HepG2 (cell line): ENCODE measurements around the gene CYB5B. TPM values are rescaled to one million over a fixed set of nuclear protein-coding genes. Genes with fewer than 3 reads are reported as not detected.

ENCODE experiments used
- ATAC-seq: fragments of 200-7000 bp; cut with Tn5 transposase; 3 replicates; pipeline ENCODE4 v1.9.1; 2020; ENCODE audit warnings: mild to moderate bottlenecking, moderate library complexity
- BruUV-seq: library from RNA; stranded (reverse); fragments of 400-500 nt; replicated peaks from 2 replicates; lab custom pipeline; 2021; lab: Mats Ljungman, UMichigan
- CTCF ChIA-PET: fragments of 300-600 bp; formaldehyde crosslinking; extraction: SDS; loops from one replicate; lab custom pipeline; 2021; ENCODE audit warnings: low total read pairs, inconsistent platforms, low intra/inter-chr PET ratio; lab: Yijun Ruan, JAX
- POLR2A ChIA-PET: fragments of 350-600 bp; sonication (Branson Sonifier 250); formaldehyde crosslinking; loops from one replicate; lab custom pipeline; 2020; ENCODE audit warnings: antibody characterized with exemption, inconsistent platforms; lab: Yijun Ruan, JAX
- DNase-seq: peaks from one replicate; pipeline ENCODE4 v3.0.0-alpha.2; 2015; ENCODE audit warnings: low spot score
- FAIRE-seq: peaks from 3 replicates; lab custom pipeline; 2011; peaks lifted over from hg19 to GRCh38; lab: Jason Lieb, UNC
- H2AFZ ChIP-seq: one replicate; pipeline ENCODE4 v1.6.1; 2011; ENCODE audit warnings: low read length, inconsistent platforms
- H3K27ac ChIP-seq: fragments of 300-600 bp; 3 replicates; pipeline ENCODE4 v1.8.0; 2011; ENCODE audit warnings: mixed run types, mild to moderate bottlenecking, mixed read lengths, low read length, inconsistent platforms; ENCODE audit not compliant: insufficient read depth; ENCODE audit errors: extremely low read length
- H3K27me3 ChIP-seq, 2 experiments: fragments of 200-600 bp in 1 of 2; 2 replicates in 1 of 2; 3 replicates in 1 of 2; pipeline versions ENCODE4 v1.6.0 to v1.8.0; 2011; ENCODE audit warnings: low read length in 2 of 2, mild to moderate bottlenecking in 2 of 2, moderate library complexity in 2 of 2, inconsistent platforms in 1 of 2; ENCODE audit not compliant: insufficient read depth in 2 of 2, control insufficient read depth in 1 of 2
- H3K36me3 ChIP-seq, 2 experiments: fragments of 200-600 bp in 1 of 2; replicated peaks in 1 of 2; 2 replicates in 1 of 2; 3 replicates in 1 of 2; pipeline versions ENCODE4 v1.5.1 to v1.8.0; 2011; ENCODE audit warnings: low read length in 2 of 2, inconsistent platforms in 1 of 2; ENCODE audit not compliant: insufficient read depth in 2 of 2, control insufficient read depth in 1 of 2
- H3K4me1 ChIP-seq: 2 replicates; pipeline ENCODE4 v1.5.1; 2012; ENCODE audit warnings: low read length, inconsistent platforms; ENCODE audit not compliant: insufficient read depth
- H3K4me2 ChIP-seq: 2 replicates; pipeline ENCODE4 v1.6.0; 2011; ENCODE audit warnings: low read depth, low read length, inconsistent platforms
- H3K4me3 ChIP-seq, 3 experiments: fragments of 200-600 bp in 1 of 3; sonication (generic), shearing (Covaris generic) in 1 of 3; replicated peaks in 1 of 3; 2 replicates each; pipeline ENCODE4 v1.5.1; 2011 to 2016; ENCODE audit warnings: low read length in 3 of 3, inconsistent platforms in 2 of 3, low read depth in 2 of 3, mild to moderate bottlenecking in 2 of 3, control low read depth in 1 of 3, mixed read lengths in 1 of 3; ENCODE audit not compliant: insufficient read depth in 1 of 3
- H3K79me2 ChIP-seq: one replicate; pipeline ENCODE4 v1.6.1; 2011; ENCODE audit warnings: low read length, inconsistent platforms; ENCODE audit not compliant: insufficient read depth
- H3K9ac ChIP-seq: 2 replicates; pipeline ENCODE4 v1.6.0; 2011; ENCODE audit warnings: mild to moderate bottlenecking, low read depth, low read length, inconsistent platforms; ENCODE audit not compliant: insufficient read depth
- H3K9me3 ChIP-seq: 2 replicates; pipeline ENCODE4 v1.5.1; 2012; ENCODE audit warnings: mild to moderate bottlenecking, low read length
- H4K20me1 ChIP-seq: 2 replicates; pipeline ENCODE4 v1.6.0; 2011; ENCODE audit warnings: inconsistent platforms, mild to moderate bottlenecking, low read length, moderate library complexity; ENCODE audit not compliant: insufficient read depth
- FOSL2 ChIP-seq: sonication (generic); formaldehyde crosslinking; IDR thresholded peaks from 2 replicates; pipeline ENCODE4 v1.4.0; 2020; ENCODE audit warnings: missing genetic modification reagents
- KDM2A ChIP-seq: sonication (generic); formaldehyde crosslinking; IDR thresholded peaks from 2 replicates; pipeline ENCODE4 v1.4.0; 2020; ENCODE audit warnings: low read depth, missing genetic modification reagents, borderline replicate concordance
- NFIB ChIP-seq: sonication (generic); formaldehyde crosslinking; IDR thresholded peaks from 2 replicates; pipeline ENCODE4 v1.9.0; 2021; ENCODE audit warnings: missing genetic modification reagents, mild to moderate bottlenecking, borderline replicate concordance
- NFYB ChIP-seq: sonication (generic); formaldehyde crosslinking; IDR thresholded peaks from 2 replicates; pipeline ENCODE4 v1.4.0; 2020; ENCODE audit warnings: missing genetic modification reagents
- SNAI1 ChIP-seq: sonication (generic); formaldehyde crosslinking; IDR thresholded peaks from 2 replicates; pipeline ENCODE4 v1.5.0; 2020; ENCODE audit warnings: mild to moderate bottlenecking, missing genetic modification reagents, borderline replicate concordance
- ZNF12 ChIP-seq: sonication (generic); formaldehyde crosslinking; IDR thresholded peaks from 2 replicates; pipeline ENCODE4 v1.5.0; 2020; ENCODE audit warnings: missing genetic modification reagents
- ZNF546 ChIP-seq: sonication (generic); formaldehyde crosslinking; conservative IDR thresholded peaks from 2 replicates; pipeline ENCODE4 v1.8.1; 2023; ENCODE audit warnings: mild to moderate bottlenecking, missing genetic modification reagents
- ZNF556 ChIP-seq: sonication (generic); formaldehyde crosslinking; IDR thresholded peaks from 2 replicates; pipeline ENCODE4 v1.4.0; 2020; ENCODE audit warnings: mild to moderate bottlenecking, missing genetic modification reagents, borderline replicate concordance
- WGBS: methylation state at CpG from one replicate; pipeline ENCODE4 v1.1.6; 2017; ENCODE audit warnings: low lambda C conversion rate; 5-methylcytosine and 5-hydroxymethylcytosine counted together
- in situ Hi-C: cut with HindIII; loops from 2 replicates; pipeline ENCODE4 v1.10.0; 2017; ENCODE audit warnings: low pct_unique_long_range_greater_than_20kb; ENCODE audit not compliant: extremely low pct_ligation_motif_present
- intact Hi-C: fragments of 100-400 bp; cut with micrococcal nuclease; formaldehyde crosslinking; loops from one replicate; pipeline ENCODE4 v1.10.0; 2022; ENCODE audit not compliant: unreplicated experiment
- polyA plus RNA-seq, 8 experiments: library from polyadenylated mRNA; depleted of rRNA in 3 of 8; stranded (reverse) in 7 of 8; unstranded in 1 of 8; fragments of >200 nt; fragmentation: Illumina TruSeq in 4 of 8; extraction: Trizol in 4 of 8; gene quantifications; 2 replicates each; pipeline versions ENCODE4 v1.2.1 to v1.2.3, GENCODE V29; 2011 to 2016; ENCODE audit warnings: low read depth in 4 of 8, missing spikeins in 1 of 8, mixed read lengths in 1 of 8; ENCODE audit not compliant: insufficient read depth in 1 of 8
- total RNA-seq, 5 experiments: library from RNA; depleted of rRNA; stranded (reverse); fragments of >200 nt; fragmentation: Illumina TruSeq; extraction: Trizol; gene quantifications; 2 replicates each; pipeline ENCODE4 v1.2.3, GENCODE V29; 2016; ENCODE audit warnings: low read depth in 1 of 5
- TF ChIP-seq, protein P1 (sequence below): sonication (generic); formaldehyde crosslinking; IDR thresholded peaks from 2 replicates; pipeline ENCODE4 v1.8.1; 2022; ENCODE audit warnings: mild to moderate bottlenecking, missing genetic modification reagents
- TF ChIP-seq, protein P2 (sequence below): sonication (generic); formaldehyde crosslinking; IDR thresholded peaks from 2 replicates; pipeline ENCODE4 v1.9.0; 2021; ENCODE audit warnings: missing genetic modification reagents, borderline replicate concordance

The CYB5B gene
- total and polyA plus RNA-seq, 2 of the 13 experiments (the other 11 are each of a cell fraction or from before 2014, with no cell fraction given) = 234 to 432 TPM

DNA sequence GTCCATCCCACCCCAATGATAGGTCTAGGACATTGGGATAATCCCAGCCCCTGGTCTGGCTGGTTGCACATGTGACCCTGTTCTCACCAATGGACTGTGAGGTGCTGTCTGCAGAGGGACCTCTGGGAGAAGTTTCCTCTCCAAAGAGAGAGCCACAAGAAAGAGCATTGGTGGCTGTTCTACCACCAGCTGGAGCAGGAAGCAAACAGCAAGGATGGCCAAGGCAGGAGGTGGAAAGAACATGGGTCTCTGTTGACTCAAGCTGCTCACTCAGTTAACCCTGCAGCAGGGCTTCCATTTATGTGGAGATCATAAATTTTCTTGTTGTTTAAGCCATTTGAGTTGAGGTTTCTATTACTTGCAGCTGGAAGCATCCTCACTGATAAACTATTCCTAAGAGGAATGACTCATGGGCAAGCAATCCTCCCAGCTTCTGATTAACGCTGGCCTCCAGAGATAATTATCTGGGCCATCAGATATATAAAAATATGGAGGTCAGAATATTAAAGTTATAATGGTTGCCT, 52.6 kb downstream of the CYB5B start:
- no peaks in the 10 kb centered on the region for H4K20me1 ChIP-seq
- H3K9me3 ChIP-seq = no peaks in the 10 kb centered on the region
- in situ Hi-C loops = no loop called here
- peak; percentile 29 for DNase-seq
- BruUV-seq = no TSS peak
- H3K36me3 ChIP-seq = no peaks in the 10 kb centered on the region
- no peaks in the 10 kb centered on the region for H3K79me2 ChIP-seq
- no peak overlapping the region for H2AFZ ChIP-seq
- FAIRE-seq = peak; percentile 37
- TF ChIP-seq KDM2A = 0 out of 2 replicates have a peak, but pooled peaks have one; percentile 37
- TF ChIP-seq, protein P1, sequence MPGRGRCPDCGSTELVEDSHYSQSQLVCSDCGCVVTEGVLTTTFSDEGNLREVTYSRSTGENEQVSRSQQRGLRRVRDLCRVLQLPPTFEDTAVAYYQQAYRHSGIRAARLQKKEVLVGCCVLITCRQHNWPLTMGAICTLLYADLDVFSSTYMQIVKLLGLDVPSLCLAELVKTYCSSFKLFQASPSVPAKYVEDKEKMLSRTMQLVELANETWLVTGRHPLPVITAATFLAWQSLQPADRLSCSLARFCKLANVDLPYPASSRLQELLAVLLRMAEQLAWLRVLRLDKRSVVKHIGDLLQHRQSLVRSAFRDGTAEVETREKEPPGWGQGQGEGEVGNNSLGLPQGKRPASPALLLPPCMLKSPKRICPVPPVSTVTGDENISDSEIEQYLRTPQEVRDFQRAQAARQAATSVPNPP (CRISPR knock-in tag) = no peak
- peak; percentile 100 for TF ChIP-seq ZNF556 (CRISPR knock-in tag)
- no peak for TF ChIP-seq ZNF546 (CRISPR knock-in tag)
- TF ChIP-seq SNAI1 (CRISPR knock-in tag) = no peak
- 0 out of 2 replicates have a peak, but pooled peaks have one; percentile 38 for TF ChIP-seq FOSL2 (CRISPR knock-in tag)
- peak; percentile 37; the same call in 1 of the 2 replicates for TF ChIP-seq NFYB (CRISPR knock-in tag)
- TF ChIP-seq, all 625 proteins: peak for 4
- CTCF ChIA-PET = no interaction called here
- H3K9ac ChIP-seq = no peak overlapping the region
- no peak overlapping the region for H3K4me3 ChIP-seq
- H3K27ac ChIP-seq = no peak overlapping the region
- no peak overlapping the region; the same call in 1 of the 2 replicates for H3K4me2 ChIP-seq
- H3K4me1 ChIP-seq = peaks cover 25% of the 10 kb centered on the region
- peak; percentile 48 for ATAC-seq
- no peaks in the 10 kb centered on the region for H3K27me3 ChIP-seq
- POLR2A ChIA-PET = interaction anchor here (0.6 kb wide), 1 partner anchor 74 kb away, joined by 3 read pairs; no protein-coding TSS in a partner anchor
- intact Hi-C loops = no loop called here
- WGBS = 33% methylated on average over 1 of the region's 1 CpG

DNA sequence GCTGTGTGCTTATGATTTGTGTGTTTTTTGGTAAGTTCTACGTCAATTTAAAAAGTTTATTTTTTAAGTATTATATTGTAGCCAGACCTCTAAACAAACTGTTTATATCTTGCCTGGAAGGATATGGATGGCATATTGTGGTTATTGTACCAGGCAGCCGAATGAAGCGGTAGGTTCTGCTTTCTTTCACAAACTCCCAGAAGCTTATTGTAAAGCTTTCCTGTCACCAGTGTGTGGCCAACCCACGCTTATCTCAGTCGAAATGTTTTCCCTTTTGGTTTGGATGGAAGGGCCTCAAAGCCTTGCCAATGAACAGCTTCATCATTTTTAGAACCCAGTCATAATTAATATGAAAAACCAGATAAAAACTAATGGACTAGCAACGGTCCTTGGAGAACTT, 53.1 kb downstream of the CYB5B start:
- POLR2A ChIA-PET = no interaction called here
- no peaks in the 10 kb centered on the region for H4K20me1 ChIP-seq
- no peak overlapping the region for H3K4me2 ChIP-seq
- H3K4me3 ChIP-seq = no peak overlapping the region
- in situ Hi-C loops (no loop called here), intact Hi-C loops (no loop called here)
- no peaks in the 10 kb centered on the region for H3K79me2 ChIP-seq
- H3K36me3 ChIP-seq = no peaks in the 10 kb centered on the region
- DNase-seq = no peak
- H3K9me3 ChIP-seq = no peaks in the 10 kb centered on the region
- 90% methylated on average over 6 of the region's 6 CpGs for WGBS
- H3K27me3 ChIP-seq = no peaks in the 10 kb centered on the region
- CTCF ChIA-PET = no interaction called here
- H3K4me1 ChIP-seq = peaks cover 30% of the 10 kb centered on the region
- H2AFZ ChIP-seq = no peak overlapping the region
- H3K9ac ChIP-seq = no peak overlapping the region
- ATAC-seq = no peak
- no peak for FAIRE-seq
- BruUV-seq = no TSS peak
- no peak overlapping the region for H3K27ac ChIP-seq
- TF ChIP-seq ZNF12 = no peak
- TF ChIP-seq NFIB (CRISPR knock-in tag) = no peak
- TF ChIP-seq, protein P2, sequence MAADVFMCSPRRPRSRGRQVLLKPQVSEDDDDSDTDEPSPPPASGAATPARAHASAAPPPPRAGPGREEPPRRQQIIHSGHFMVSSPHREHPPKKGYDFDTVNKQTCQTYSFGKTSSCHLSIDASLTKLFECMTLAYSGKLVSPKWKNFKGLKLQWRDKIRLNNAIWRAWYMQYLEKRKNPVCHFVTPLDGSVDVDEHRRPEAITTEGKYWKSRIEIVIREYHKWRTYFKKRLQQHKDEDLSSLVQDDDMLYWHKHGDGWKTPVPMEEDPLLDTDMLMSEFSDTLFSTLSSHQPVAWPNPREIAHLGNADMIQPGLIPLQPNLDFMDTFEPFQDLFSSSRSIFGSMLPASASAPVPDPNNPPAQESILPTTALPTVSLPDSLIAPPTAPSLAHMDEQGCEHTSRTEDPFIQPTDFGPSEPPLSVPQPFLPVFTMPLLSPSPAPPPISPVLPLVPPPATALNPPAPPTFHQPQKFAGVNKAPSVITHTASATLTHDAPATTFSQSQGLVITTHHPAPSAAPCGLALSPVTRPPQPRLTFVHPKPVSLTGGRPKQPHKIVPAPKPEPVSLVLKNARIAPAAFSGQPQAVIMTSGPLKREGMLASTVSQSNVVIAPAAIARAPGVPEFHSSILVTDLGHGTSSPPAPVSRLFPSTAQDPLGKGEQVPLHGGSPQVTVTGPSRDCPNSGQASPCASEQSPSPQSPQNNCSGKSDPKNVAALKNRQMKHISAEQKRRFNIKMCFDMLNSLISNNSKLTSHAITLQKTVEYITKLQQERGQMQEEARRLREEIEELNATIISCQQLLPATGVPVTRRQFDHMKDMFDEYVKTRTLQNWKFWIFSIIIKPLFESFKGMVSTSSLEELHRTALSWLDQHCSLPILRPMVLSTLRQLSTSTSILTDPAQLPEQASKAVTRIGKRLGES (CRISPR knock-in tag) = no peak
